Measurements from ENCODE around the gene TNPO3.

GRCh38 chr7:129024125-129024524 is 30.8 kb downstream of the TNPO3 start:
- no peak for TF ChIP-seq RAD21 (IDR thresholded peaks at IDR 0.05; ENCODE audit: low read depth)
- TF ChIP-seq ZFX (IDR thresholded peaks at IDR 0.05), result no peak
- TF ChIP-seq, protein P1, sequence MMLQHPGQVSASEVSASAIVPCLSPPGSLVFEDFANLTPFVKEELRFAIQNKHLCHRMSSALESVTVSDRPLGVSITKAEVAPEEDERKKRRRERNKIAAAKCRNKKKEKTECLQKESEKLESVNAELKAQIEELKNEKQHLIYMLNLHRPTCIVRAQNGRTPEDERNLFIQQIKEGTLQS (IDR thresholded peaks at IDR 0.05), result no peak
- TF ChIP-seq TCF7L2 (IDR thresholded peaks at IDR 0.05; ENCODE audit: borderline replicate concordance, extremely low read depth, insufficient read depth, insufficient read length), result no peak
- no peak for TF ChIP-seq POLR2A (IDR thresholded peaks at IDR 0.05; ENCODE audit: borderline replicate concordance, extremely low read depth, insufficient read depth, insufficient read length)
- no peak for TF ChIP-seq POLR2AphosphoS5 (IDR thresholded peaks at IDR 0.05; ENCODE audit: low read depth, low read length)
- TF ChIP-seq, protein P2, sequence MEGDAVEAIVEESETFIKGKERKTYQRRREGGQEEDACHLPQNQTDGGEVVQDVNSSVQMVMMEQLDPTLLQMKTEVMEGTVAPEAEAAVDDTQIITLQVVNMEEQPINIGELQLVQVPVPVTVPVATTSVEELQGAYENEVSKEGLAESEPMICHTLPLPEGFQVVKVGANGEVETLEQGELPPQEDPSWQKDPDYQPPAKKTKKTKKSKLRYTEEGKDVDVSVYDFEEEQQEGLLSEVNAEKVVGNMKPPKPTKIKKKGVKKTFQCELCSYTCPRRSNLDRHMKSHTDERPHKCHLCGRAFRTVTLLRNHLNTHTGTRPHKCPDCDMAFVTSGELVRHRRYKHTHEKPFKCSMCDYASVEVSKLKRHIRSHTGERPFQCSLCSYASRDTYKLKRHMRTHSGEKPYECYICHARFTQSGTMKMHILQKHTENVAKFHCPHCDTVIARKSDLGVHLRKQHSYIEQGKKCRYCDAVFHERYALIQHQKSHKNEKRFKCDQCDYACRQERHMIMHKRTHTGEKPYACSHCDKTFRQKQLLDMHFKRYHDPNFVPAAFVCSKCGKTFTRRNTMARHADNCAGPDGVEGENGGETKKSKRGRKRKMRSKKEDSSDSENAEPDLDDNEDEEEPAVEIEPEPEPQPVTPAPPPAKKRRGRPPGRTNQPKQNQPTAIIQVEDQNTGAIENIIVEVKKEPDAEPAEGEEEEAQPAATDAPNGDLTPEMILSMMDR (IDR thresholded peaks at IDR 0.05 in 2 of 3, conservative IDR thresholded peaks at IDR 0.05 in 1 of 3; ENCODE audit: borderline replicate concordance in 1 of 3, insufficient read depth in 1 of 3, low read depth in 2 of 3, low read length in 2 of 3), result no peak
- TF ChIP-seq EZH2phosphoT487 (IDR thresholded peaks at IDR 0.05; ENCODE audit: borderline replicate concordance), result no peak
- TF ChIP-seq, protein P3, sequence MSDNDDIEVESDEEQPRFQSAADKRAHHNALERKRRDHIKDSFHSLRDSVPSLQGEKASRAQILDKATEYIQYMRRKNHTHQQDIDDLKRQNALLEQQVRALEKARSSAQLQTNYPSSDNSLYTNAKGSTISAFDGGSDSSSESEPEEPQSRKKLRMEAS (IDR thresholded peaks at IDR 0.05), result no peak
